K562 treated with DMSO at 1 percent for 48 hours (cell line): ENCODE data around the gene ZFP36L2. TPM values are rescaled to one million over a fixed set of nuclear protein-coding genes. Genes with fewer than 3 reads are reported as not detected.

Experiments used
- total RNA-seq: library from RNA; unstranded; fragments of 300-600 nt; gene quantifications from 2 replicates; pipeline ENCODE4 v1.2.3, GENCODE V29; 2022; ENCODE audit warnings: low replicate concordance; ENCODE audit errors: extremely low read depth

The ZFP36L2 gene, protein sequence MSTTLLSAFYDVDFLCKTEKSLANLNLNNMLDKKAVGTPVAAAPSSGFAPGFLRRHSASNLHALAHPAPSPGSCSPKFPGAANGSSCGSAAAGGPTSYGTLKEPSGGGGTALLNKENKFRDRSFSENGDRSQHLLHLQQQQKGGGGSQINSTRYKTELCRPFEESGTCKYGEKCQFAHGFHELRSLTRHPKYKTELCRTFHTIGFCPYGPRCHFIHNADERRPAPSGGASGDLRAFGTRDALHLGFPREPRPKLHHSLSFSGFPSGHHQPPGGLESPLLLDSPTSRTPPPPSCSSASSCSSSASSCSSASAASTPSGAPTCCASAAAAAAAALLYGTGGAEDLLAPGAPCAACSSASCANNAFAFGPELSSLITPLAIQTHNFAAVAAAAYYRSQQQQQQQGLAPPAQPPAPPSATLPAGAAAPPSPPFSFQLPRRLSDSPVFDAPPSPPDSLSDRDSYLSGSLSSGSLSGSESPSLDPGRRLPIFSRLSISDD
- total RNA-seq: not detected in 2 replicates

DNA sequence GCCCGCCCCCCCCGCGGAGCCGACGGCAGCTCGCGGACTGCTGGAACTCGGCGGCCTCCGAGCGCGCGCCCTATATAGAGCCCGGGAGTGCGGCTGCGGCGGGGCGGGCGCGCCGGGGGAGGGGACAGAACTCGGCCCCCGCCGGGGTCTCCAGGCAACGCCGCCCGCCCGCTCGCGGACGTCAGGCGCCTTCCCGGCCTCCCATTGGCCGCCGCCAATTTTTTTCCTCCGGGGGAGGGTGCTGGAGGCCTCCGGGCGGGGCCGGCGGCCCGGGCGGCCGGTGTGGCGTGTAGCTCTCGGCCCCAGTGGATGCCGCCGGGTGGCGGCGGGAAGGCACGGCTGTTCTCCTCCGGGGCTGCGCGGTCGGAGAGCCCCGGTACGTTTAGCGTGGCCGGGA lies at the start of gene ZFP36L2:
TSS of gene ZFP36L2 (minus strand) at position 49 of the 397 bp plus-strand sequence. CDS start 291 bp downstream, outside the sequence.

